Ureter (tissue), 1 donor: ENCODE results near the gene GRIK4. TPM values are rescaled to one million over a fixed set of nuclear protein-coding genes. Genes with fewer than 3 reads are reported as not detected.

ENCODE experiments used
- DNase-seq: peaks from one replicate; pipeline ENCODE4 v3.0.0-alpha.2; 2020; ENCODE audit warnings: low spot score
- total RNA-seq: library from RNA; stranded (reverse); gene quantifications from one replicate; pipeline ENCODE4 v1.2.4, GENCODE V29; 2023
- donor health status: DM: yes; HTN: yes; CAD: no.

The GRIK4 gene
- total RNA-seq, 1 donor from 2014 or later = 0.21 TPM

GRCh38 chr11:120525261-120526171 is 14.0 kb downstream of the GRIK4 start:
- DNase-seq = no peak

DNA sequence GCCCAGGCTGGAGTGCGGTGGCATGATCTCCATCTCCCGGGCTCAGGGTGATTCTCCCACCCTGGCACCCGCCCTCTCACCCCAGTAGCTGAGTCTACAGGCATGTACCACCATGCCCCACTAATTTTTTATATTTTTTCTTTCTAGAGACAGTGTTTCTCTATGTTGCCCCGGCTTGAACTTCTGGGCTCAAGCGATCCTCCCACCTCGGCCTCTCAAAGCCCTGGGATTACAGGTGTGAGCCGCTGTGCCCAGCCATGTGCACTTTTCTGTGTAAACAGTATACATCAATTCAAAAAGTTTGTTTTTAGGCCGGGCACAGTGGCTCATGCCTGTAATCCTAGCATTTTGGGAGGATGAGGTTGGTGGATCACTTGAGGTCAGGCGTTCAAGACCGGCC is 14.7 kb downstream of the GRIK4 start:
- DNase-seq = no peak

GRCh38 chr11:120527111-120527761 is 15.7 kb downstream of the GRIK4 start:
- no peak for DNase-seq

GRCh38 chr11:120528749-120529148 is 17.2 kb downstream of the GRIK4 start:
- no peak for DNase-seq

- DNase-seq = no peak
Measured at GRCh38 chr11:120529214-120529613, 17.7 kb downstream of the GRIK4 start.

GRCh38 chr11:120529911-120530310 is 18.4 kb downstream of the GRIK4 start:
- DNase-seq = no peak

- DNase-seq = no peak
Measured at GRCh38 chr11:120532082-120532831, 20.7 kb downstream of the GRIK4 start.

DNA sequence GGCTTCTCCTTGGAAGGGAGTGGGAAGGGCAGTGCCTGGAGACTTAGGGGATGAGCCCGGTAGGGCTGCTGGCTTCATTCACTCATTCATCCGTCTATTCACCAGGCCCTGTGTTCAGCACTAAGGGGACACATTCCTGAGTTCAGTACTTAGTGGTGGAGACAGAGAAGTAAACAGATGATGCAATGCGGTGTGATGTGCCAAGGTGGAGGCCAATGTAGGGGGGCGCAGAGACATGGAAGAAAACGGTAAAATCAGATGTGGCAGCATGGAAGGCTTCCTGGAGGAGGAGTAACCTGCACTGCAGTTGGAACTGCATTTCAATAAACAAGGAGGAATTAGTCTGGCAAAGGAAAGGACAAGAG is 21.3 kb downstream of the GRIK4 start:
- no peak for DNase-seq

GRCh38 chr11:120536091-120536796 is 24.7 kb downstream of the GRIK4 start:
- no peak for DNase-seq

DNA sequence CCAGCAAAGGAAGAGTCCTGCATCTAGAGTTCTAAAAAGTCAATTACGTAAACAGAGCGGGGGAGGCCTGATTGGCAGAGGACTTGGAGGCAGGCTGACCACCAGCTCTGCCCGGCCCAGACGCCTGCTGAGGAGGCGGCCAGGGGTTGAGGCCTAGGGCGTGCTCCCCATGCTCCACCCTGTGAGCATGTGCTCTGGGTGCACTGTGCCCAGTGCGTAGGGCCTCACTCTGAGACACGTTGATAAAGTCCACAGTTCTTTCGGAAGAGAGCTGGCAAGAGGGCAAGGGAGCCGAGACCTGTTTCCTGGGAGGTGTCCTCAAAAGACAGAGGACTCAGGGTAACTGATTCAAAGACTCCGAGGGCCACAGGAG is 25.2 kb downstream of the GRIK4 start:
- no peak for DNase-seq

DNA sequence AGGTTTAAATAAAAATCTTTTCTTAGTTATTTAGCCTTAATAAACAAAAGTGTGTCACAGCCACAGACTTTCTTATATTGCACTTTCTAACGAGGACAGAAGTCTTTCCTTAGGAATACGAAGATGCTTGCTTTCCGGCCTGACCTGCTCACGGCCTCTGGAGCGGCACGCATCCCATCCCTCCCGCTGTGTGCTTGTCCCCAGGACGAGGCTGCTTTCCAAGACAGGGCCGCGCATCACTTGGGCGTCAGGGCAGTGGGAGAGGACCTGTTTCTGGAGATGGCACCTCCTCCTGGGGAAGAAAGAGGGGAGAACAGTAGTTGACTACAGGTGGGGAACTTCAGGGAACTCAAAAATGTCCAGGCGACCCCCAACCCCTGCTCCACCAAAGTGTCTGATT is 26.4 kb downstream of the GRIK4 start:
- no peak for DNase-seq

DNA sequence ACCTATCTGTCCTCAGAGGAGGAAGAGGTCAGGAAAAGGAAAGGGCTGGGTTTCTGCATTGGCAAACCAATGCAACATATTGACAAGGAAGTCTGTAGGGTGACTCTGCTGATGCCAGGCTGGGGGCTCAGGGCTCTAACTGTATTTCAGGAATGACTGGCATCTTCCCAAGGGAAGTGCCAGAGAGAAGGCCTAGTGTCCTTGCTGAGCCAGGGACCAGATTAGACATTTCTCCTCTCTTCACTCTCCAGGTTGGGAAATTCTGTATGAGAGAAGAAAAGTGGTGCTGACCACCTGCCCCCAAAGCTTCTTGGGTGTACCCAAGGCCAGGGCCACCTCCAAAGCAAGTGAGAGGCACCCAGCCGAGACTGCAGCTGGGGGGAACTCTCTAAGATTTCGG is 27.2 kb downstream of the GRIK4 start:
- DNase-seq = no peak

GRCh38 chr11:120539667-120540369 is 28.3 kb downstream of the GRIK4 start:
- DNase-seq = no peak

DNA sequence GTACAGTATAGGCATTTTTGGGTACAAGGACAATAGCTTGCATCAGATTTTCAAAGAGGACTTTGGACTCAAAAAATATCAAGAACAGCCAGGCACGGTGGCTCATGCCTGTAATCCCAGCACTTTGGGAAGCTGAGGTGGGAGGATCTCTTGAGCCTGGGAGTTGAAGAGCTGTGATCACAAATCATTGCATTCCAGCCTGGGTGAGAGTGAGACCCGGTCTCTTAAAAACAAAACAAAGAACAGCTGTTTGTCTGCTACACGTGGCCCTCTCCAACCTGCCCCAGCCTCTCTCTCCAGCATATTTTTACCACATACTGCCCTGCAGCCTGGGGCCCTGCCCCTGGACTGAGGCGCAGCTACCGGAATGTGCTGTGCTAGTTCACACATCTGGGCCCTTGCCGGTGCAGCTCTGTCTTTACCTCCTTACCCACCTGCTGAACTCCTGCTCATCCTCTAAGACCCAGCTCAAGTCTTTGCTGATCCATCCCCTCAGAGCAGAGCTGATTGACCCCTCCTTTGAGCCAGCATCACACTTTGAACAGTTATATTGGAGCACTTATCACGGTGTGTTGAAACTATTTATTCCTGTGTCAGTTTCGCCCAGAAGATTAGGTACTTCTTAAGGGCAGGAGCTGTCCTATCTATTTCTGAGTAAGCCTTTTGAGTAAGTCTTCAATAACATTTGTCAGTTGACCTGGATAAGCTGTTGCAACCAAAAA is 29.4 kb downstream of the GRIK4 start:
- no peak for DNase-seq

GRCh38 chr11:120543521-120544215 is 32.1 kb downstream of the GRIK4 start:
- DNase-seq = no peak

- DNase-seq = no peak
Measured at GRCh38 chr11:120545813-120546212, 34.3 kb downstream of the GRIK4 start.

- peak; percentile 74 for DNase-seq
Measured at GRCh38 chr11:120546312-120547205, 35.0 kb downstream of the GRIK4 start.

- no peak for DNase-seq
Measured at GRCh38 chr11:120547316-120547715, 35.8 kb downstream of the GRIK4 start.
